GM19351 (cell line): ENCODE results near the gene IQGAP2.
"Not testable (repeated sequence)": the region's sequence is repeated elsewhere in the genome, so short reads cannot be mapped to it uniquely, and the experiment has no call there.

Source experiments
- ATAC-seq: cut with Tn5 transposase; IDR thresholded peaks from one replicate; pipeline ENCODE4 v1.9.1; 2021; ENCODE audit warnings: mild to moderate bottlenecking, moderate library complexity; ENCODE audit not compliant: unreplicated experiment

Gene IQGAP2

GRCh38 chr5:76602094-76602726 is 199.1 kb downstream of the IQGAP2 start:
- no peak for ATAC-seq

GRCh38 chr5:76603991-76604390 is 200.9 kb downstream of the IQGAP2 start:
- ATAC-seq: not testable (repeated sequence)

GRCh38 chr5:76604838-76605237 is 201.8 kb downstream of the IQGAP2 start:
- ATAC-seq: no peak

GRCh38 chr5:76606701-76607100 is 203.6 kb downstream of the IQGAP2 start:
- no peak for ATAC-seq

GRCh38 chr5:76607353-76607871 is 204.3 kb downstream of the IQGAP2 start:
- no peak for ATAC-seq

- no peak for ATAC-seq
Measured at GRCh38 chr5:76608833-76609232, 205.7 kb downstream of the IQGAP2 start.

- no peak for ATAC-seq
Measured at GRCh38 chr5:76610196-76610595, 207.1 kb downstream of the IQGAP2 start.

- ATAC-seq: no peak
Measured at GRCh38 chr5:76612942-76613341, 209.9 kb downstream of the IQGAP2 start.

GRCh38 chr5:76615759-76616158 is 212.7 kb downstream of the IQGAP2 start:
- ATAC-seq: no peak

GRCh38 chr5:76616206-76616605 is 213.1 kb downstream of the IQGAP2 start:
- no peak for ATAC-seq

GRCh38 chr5:76617229-76617628 is 214.1 kb downstream of the IQGAP2 start:
- ATAC-seq: no peak

GRCh38 chr5:76617675-76618074 is 214.6 kb downstream of the IQGAP2 start:
- ATAC-seq: no peak

- no peak for ATAC-seq
Measured at GRCh38 chr5:76620166-76620565, 217.1 kb downstream of the IQGAP2 start.

- ATAC-seq: no peak
Measured at GRCh38 chr5:76622076-76622475, 219.0 kb downstream of the IQGAP2 start.

- no peak for ATAC-seq
Measured at GRCh38 chr5:76622973-76623596, 220.0 kb downstream of the IQGAP2 start, which contains the start of gene F2RL2. Gene F2RL2 (minus strand): TSS chr5:76623403. CDS start chr5:76623230, 173 bp downstream.

- ATAC-seq: no peak
Measured at GRCh38 chr5:76625087-76625815, 222.2 kb downstream of the IQGAP2 start.

GRCh38 chr5:76626738-76627137 is 223.7 kb downstream of the IQGAP2 start:
- no peak for ATAC-seq

- ATAC-seq: no peak
Measured at GRCh38 chr5:76634661-76635060, 231.6 kb downstream of the IQGAP2 start.

GRCh38 chr5:76637490-76637889 is 234.4 kb downstream of the IQGAP2 start:
- ATAC-seq: no peak

GRCh38 chr5:76638479-76638878 is 235.4 kb downstream of the IQGAP2 start:
- ATAC-seq: no peak

GRCh38 chr5:76641514-76642120 is 238.5 kb downstream of the IQGAP2 start:
- no peak for ATAC-seq
